GM21576 (cell line): Measurements from ENCODE around the gene PCNT.

ENCODE experiments used
- ATAC-seq: cut with Tn5 transposase; IDR thresholded peaks from one replicate; pipeline ENCODE4 v1.9.1; 2021; ENCODE audit warnings: mild to moderate bottlenecking, moderate library complexity; ENCODE audit not compliant: unreplicated experiment

PCNT gene

DNA sequence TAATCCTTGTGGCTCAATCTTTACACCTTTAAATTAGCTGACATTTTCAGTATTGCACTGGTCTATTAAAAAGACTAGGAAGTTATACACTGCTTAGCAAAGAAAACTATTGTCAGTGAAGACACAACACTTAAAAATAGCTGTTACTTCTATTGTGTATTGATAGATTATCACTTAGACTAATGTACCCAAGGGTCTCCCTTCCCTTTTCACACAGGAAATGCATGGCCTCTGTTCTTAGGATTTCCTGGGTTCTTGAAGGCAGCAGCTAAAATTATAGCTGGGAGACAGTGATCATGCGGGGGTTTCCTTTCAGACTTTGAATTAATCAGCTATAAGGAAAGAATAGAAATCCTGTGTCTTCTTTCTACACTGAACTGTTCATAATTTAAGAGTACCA is 147.6 kb downstream of the PCNT start:
- ATAC-seq, result no peak

DNA sequence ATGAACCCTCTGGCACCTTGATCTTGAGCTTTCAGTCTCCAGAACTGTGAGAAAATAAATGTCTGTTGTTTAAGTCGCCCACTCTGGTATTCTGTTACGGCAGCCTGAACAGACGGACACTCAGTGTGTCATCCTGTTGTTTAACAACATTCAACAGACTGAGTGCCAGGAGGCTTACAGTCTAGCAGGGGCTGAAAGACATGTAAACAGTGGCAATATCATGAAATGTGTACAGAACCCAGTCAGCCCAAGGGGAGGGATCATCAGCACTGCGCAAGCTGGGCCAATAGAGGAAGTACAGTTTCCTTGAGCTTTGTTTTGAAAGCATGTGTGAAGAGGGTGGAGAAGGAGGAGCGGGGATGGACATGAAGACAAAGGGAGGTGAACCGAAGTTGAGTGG is 148.3 kb downstream of the PCNT start:
- no peak for ATAC-seq

DNA sequence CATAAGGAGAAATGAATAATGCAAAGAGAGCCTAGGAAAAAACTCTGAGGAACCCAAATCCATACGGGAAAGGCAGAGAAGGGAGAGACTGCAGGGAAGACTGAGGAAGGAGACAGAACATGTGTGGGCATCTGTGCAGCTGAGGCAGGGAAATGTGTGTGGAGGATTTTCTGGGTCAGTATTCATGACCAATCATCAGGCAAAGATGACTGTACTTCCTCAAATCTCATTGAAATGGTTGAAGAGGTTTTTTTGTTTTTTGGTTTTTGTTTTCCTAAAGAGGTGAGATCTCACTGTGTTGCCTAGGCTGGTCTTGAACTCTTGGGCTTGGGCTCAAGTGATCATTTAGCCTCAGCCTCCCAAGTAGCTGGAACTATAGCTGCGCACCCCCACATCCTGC is 150.4 kb downstream of the PCNT start:
- no peak for ATAC-seq

DNA sequence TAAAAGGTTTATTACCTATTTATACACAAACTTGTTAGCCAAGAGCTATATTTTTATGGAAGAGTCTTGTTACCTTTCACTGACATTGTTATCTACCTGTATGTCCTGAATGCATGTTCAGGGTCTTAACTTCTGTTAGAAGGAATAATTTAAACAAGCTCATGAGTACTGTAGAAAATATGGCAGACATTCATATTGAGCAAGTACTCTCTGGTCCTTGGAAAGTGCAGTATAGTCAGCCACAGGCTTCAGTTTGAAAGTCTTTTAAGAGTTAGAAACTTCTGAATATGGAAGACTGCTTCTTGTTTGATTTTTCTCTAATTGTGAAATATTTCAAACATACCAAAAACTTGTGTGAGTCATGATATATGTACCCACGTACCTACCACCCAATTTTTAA is 151.3 kb downstream of the PCNT start:
- no peak for ATAC-seq

- ATAC-seq, result no peak
Measured at GRCh38 chr21:46477765-46478164, 153.8 kb downstream of the PCNT start.

DNA sequence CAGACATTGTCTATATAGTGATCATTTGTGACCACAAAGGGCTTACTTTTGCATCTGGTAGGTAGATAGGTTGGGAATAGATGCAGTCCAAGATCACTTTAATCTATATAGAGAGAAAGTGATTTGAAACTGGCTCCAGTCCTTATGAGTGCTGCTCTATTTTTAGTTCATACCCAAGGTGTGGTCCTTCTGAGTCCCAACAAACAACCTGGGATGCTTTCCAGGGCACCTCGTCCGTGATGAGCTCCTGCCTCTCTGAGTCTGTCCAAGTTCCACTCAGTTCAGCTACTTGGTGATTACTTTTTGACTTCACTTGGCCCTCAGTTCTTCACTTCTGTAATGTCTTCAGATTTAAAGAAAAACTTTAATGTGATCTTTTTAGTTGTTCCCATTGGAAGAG is 155.0 kb downstream of the PCNT start:
- no peak for ATAC-seq

DNA sequence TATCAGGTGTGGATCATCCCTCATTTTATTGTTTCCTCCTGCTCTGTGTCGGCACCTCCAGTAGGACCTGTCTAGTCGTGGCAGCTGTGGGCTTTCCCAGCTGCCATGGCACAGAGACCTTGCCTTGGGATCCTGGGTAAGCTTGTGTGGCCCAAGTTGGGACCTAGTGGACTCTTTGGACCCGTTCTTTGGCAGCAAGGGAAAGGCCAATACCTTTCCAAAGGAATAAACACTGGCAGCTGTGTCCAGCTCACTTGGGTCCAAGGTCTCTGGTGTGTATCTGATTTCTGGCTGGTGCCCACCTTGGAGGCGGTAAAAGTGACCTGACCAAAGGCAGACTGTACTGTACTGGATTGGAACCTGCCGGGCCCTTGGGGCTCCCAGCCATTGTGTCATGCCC is 156.5 kb downstream of the PCNT start:
- ATAC-seq, result no peak

- ATAC-seq, result no peak
Measured at GRCh38 chr21:46482225-46482845, 158.4 kb downstream of the PCNT start.

DNA sequence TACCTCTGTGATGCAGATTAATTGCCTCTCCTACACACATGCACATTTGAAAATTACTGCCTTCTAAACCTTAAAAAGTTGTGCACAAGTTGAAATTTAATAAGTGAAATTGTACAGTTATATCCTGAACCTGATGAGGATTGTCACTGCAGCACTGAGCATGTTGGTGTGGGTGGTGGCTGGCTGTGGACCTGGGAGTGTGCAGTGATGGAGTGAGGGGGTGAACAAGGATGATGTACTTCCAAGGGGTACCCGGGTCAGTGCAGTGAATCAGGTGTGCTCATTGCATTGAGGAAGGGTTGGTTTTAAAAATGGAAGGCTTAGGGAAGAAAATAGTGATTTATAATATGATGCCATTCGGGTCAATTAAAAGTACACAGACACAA is 158.9 kb downstream of the PCNT start:
- ATAC-seq, result no peak

DNA sequence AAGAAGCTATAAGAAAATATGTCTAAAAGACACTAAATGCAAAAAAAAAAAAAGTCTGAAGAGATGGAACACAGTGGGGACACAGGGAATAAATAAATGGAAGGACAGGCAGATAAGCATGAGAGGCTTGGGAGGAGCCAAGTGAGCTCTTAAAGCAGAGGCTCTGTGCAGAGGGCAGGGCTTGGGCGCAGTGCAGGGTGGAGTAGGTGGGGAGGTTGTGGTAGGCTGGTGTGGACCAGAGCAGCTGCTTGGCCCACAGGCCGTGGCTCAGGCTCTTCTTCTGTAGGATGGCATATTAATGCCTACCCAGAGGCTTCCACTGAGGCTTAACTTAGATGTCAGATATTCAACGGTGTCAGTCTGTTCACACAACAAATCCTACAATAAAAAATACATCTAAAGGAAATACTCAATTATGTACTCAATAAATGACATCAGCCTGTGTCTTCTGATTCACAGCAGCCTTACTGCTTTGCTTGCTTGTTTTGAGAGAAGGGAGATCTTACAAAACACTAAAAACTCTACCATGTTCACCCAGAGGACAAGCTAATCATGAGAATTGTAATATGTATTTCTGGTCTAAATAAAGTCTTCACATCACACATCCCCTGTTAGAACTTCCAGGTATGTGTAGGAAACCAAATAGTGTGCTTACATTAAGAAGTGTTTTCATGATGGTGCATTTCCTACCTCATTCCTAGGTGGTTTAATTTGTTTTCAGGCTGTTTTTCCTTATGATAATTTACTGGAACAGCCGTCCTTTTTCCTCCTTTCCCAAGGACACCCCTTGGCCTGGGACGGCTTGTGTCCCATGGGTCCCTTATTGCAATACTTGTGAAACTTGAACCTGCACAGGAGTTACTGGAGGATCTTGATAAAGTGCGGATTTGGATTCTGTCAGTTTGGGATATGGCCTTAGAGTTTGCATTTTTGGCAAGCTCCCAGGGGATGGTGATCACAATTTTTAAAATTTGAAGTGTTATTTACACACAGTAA is 159.6 kb downstream of the PCNT start:
- ATAC-seq, result no peak

- no peak for ATAC-seq
Measured at GRCh38 chr21:46486481-46487126, 162.6 kb downstream of the PCNT start.

GRCh38 chr21:46489162-46489663 is 165.3 kb downstream of the PCNT start:
- no peak for ATAC-seq

- ATAC-seq, result no peak
Measured at GRCh38 chr21:46489800-46490199, 165.8 kb downstream of the PCNT start.

DNA sequence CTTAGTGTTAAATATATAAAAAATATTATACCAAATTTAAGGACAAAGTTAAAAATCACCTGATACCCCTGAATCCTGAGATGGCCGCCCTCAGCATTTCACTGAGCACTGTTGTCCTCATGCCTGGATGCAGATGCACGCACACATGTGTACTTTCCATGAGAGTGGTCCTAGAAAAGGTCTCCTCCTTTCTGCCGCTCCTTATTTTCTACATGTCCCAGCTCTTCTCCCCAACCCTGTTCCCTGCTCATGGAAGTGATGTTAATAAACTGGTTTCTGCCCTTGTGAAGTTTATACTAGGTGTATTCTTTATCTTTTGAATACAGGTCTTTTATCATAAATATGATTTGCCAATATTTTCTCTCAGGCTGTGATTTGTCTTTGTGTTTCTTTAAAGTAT is 167.6 kb downstream of the PCNT start:
- ATAC-seq, result no peak

DNA sequence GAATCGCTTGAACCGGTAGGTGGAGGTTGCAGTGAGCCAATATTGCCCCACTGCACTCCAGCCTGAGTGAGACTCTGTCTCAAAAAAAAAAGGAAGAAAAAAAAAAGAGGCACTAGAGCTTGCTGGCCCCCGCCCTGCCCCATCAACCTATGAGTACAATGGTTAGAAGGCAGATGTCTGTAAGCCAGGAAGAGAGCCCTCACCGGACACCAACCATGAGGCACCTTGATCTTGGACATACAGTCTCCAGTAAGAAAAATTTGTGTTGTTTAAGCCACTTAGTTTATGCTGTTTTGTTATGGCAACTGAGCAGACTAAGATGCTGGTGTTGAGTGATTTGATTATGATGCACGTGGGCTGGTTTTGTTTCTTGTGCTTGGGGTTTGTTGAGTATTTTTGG is 168.9 kb downstream of the PCNT start:
- no peak for ATAC-seq

- no peak for ATAC-seq
Measured at GRCh38 chr21:46493828-46494227, 169.9 kb downstream of the PCNT start.
